Activated CD4-positive, alpha-beta T cell treated with anti-CD3 and anti-CD28 coated beads, Interleukin-2, amount 50 U/mL, for 24 hours (primary cell): ENCODE results near the gene TLE5.
"Not testable (repeated sequence)": the region's sequence is repeated elsewhere in the genome, so short reads cannot be mapped to it uniquely, and the experiment has no call there.

ENCODE experiments used
- DNase-seq, 2 donors: peaks; one replicate each; pipeline ENCODE4 v3.0.0-alpha.2; 2020; ENCODE audit warnings: low read depth in 1 of 2, low spot score in 1 of 2

Gene TLE5

GRCh38 chr19:3061182-3062161 lies 823 bp downstream of the TLE5 start:
- DNase-seq = peak in 1 of 2 donors; percentile 32

- DNase-seq = no peak
Measured at GRCh38 chr19:3060857-3061181, 1.5 kb downstream of the TLE5 start.

GRCh38 chr19:3059653-3060052 lies 2.6 kb downstream of the TLE5 start:
- DNase-seq = no peak

GRCh38 chr19:3058821-3059314 lies 3.4 kb downstream of the TLE5 start:
- DNase-seq = no peak

- no peak for DNase-seq
Measured at GRCh38 chr19:3058009-3058820, 4.1 kb downstream of the TLE5 start.

GRCh38 chr19:3057275-3057714 lies 5.0 kb downstream of the TLE5 start:
- no peak for DNase-seq

- DNase-seq = no peak
Measured at GRCh38 chr19:3056417-3057088, 5.7 kb downstream of the TLE5 start.

GRCh38 chr19:3055741-3056416 lies 6.4 kb downstream of the TLE5 start:
- DNase-seq = no peak

GRCh38 chr19:3054972-3055740 lies 7.1 kb downstream of the TLE5 start:
- no peak for DNase-seq

- no peak for DNase-seq
Measured at GRCh38 chr19:3054265-3054971, 7.9 kb downstream of the TLE5 start.

- no peak for DNase-seq
Measured at GRCh38 chr19:3053780-3054179, 8.5 kb downstream of the TLE5 start.

GRCh38 chr19:3053218-3053621 lies 9.1 kb downstream of the TLE5 start:
- no peak for DNase-seq

- not testable (repeated sequence) for DNase-seq
Measured at GRCh38 chr19:3050016-3050415, 12.3 kb downstream of the TLE5 start.

- DNase-seq = no peak
Measured at GRCh38 chr19:3049089-3049488, 13.2 kb downstream of the TLE5 start.

- DNase-seq = no peak
Measured at GRCh38 chr19:3048190-3048533, 14.1 kb downstream of the TLE5 start.

GRCh38 chr19:3047496-3048189 lies 14.7 kb downstream of the TLE5 start:
- peak in 1 of 2 donors; percentile 52 for DNase-seq

GRCh38 chr19:3046698-3047495 lies 15.4 kb downstream of the TLE5 start:
- DNase-seq = no peak
